Stimulated activated CD8-positive, alpha-beta memory T cell treated with anti-CD3 and anti-CD28 coated beads, Interleukin-15, amount 100 ng/mL, for 1 hour (primary cell): Measurements from ENCODE around the gene CAB39L.
"Not testable (repeated sequence)": the region's sequence is repeated elsewhere in the genome, so short reads cannot be mapped to it uniquely, and the experiment has no call there.

Source experiments
- DNase-seq: peaks from one replicate; pipeline ENCODE4 v3.0.0-alpha.2; 2020; ENCODE audit warnings: low read depth

CAB39L gene

GRCh38 chr13:49308097-49308875, 135.6 kb downstream of the CAB39L start:
- DNase-seq, result no peak

- no peak for DNase-seq
Measured at GRCh38 chr13:49307365-49307764, 136.5 kb downstream of the CAB39L start.

GRCh38 chr13:49305792-49306425, 138.0 kb downstream of the CAB39L start:
- DNase-seq, result no peak

- DNase-seq, result no peak
Measured at GRCh38 chr13:49304763-49305700, 138.8 kb downstream of the CAB39L start.

GRCh38 chr13:49304356-49304755, 139.5 kb downstream of the CAB39L start:
- DNase-seq, result no peak

GRCh38 chr13:49303533-49304252, 140.2 kb downstream of the CAB39L start:
- DNase-seq, result no peak

- DNase-seq, result no peak
Measured at GRCh38 chr13:49302817-49303216, 141.0 kb downstream of the CAB39L start.

GRCh38 chr13:49302222-49302621, 141.6 kb downstream of the CAB39L start:
- DNase-seq, result no peak

- DNase-seq, result peak; percentile 32
Measured at GRCh38 chr13:49300739-49301589, 142.9 kb downstream of the CAB39L start.

GRCh38 chr13:49300276-49300675, 143.6 kb downstream of the CAB39L start:
- DNase-seq, result no peak

GRCh38 chr13:49298903-49299605, 144.8 kb downstream of the CAB39L start:
- no peak for DNase-seq

GRCh38 chr13:49298416-49298815, 145.4 kb downstream of the CAB39L start:
- no peak for DNase-seq

GRCh38 chr13:49297338-49297737, 146.5 kb downstream of the CAB39L start:
- DNase-seq, result no peak

GRCh38 chr13:49296659-49297058, 147.2 kb downstream of the CAB39L start:
- no peak for DNase-seq

GRCh38 chr13:49295244-49295643, 148.6 kb downstream of the CAB39L start:
- no peak for DNase-seq

GRCh38 chr13:49294723-49295122, 149.1 kb downstream of the CAB39L start:
- DNase-seq, result not testable (repeated sequence)

- DNase-seq, result no peak
Measured at GRCh38 chr13:49292742-49293486, 150.9 kb downstream of the CAB39L start.

- DNase-seq, result no peak
Measured at GRCh38 chr13:49288458-49288857, 155.4 kb downstream of the CAB39L start.

GRCh38 chr13:49287995-49288394, 155.9 kb downstream of the CAB39L start:
- no peak for DNase-seq

- no peak for DNase-seq
Measured at GRCh38 chr13:49279885-49280284, 164.0 kb downstream of the CAB39L start.
